Peyer's patch (tissue), 4 donors: ENCODE data around the gene ANAPC1.
"Not testable (repeated sequence)": the region's sequence is repeated elsewhere in the genome, so short reads cannot be mapped to it uniquely, and the experiment has no call there.

Source experiments
- CTCF ChIP-seq, 6 experiments: fragments of 450-650 bp in 4 of 6; fragments of 200-600 bp in 2 of 6; sonication (generic) in 1 of 6; IDR thresholded peaks; one replicate each; pipeline ENCODE4 v1.5.1; 2017 to 2019; ENCODE audit warnings: antibody characterized with exemption in 6 of 6, mild to moderate bottlenecking in 3 of 6, moderate library complexity in 1 of 6
- POLR2A ChIP-seq, 2 donors: fragments of 450-650 bp; IDR thresholded peaks; one replicate each; pipeline ENCODE4 v1.5.1; 2017; ENCODE audit warnings: antibody characterized with exemption in 2 of 2, mild to moderate bottlenecking in 2 of 2, moderate library complexity in 2 of 2

GRCh38 chr2:111782195-111782594 is 101.8 kb downstream of the ANAPC1 start:
- TF ChIP-seq CTCF, POLR2A (IDR thresholded peaks at IDR 0.05): not testable (repeated sequence)
